ENCODE results near the gene PAPOLG. TPM values are rescaled to one million over a fixed set of nuclear protein-coding genes. Genes with fewer than 3 reads are reported as not detected.
A peak's percentile ranks its signal among the peaks of the same experiment; 100 is the strongest.

The PAPOLG gene
- polyA plus RNA-seq, 3 donors: 4.7 to 8.9 (median 8.0) TPM

GRCh38 chr2:60741576-60741975 is 14.5 kb upstream of the PAPOLG start:
- peaks cover 0 to 7% of the 10 kb centered on the region in 2 donors for H3K27me3 ChIP-seq (ENCODE audit: control insufficient read depth in 2 of 2, insufficient read depth in 2 of 2, low read length in 2 of 2)
- no peaks in the 10 kb centered on the region for H3K79me2 ChIP-seq (ENCODE audit: insufficient read depth, low read length)
- peaks cover 8 to 9% of the 10 kb centered on the region in 2 donors for H3K4me1 ChIP-seq (ENCODE audit: control insufficient read depth in 1 of 2, insufficient read depth in 2 of 2, low read length in 2 of 2)
- no peaks in the 10 kb centered on the region for H4K20me1 ChIP-seq (ENCODE audit: insufficient read depth, low read length)
- peaks cover 13 to 14% (median 13%) of the 10 kb centered on the region in 3 donors for H3K27me3 Mint-ChIP-seq (ENCODE audit: low read depth in 3 of 3)
- no peak for TF ChIP-seq CTCF (IDR thresholded peaks at IDR 0.05)
- H3K4me2 ChIP-seq (replicated peaks; ENCODE audit: extremely low read depth, low read length, poor library complexity, severe bottlenecking): no peak overlapping the region
- H3K4me1 Mint-ChIP-seq: peaks cover 15% of the 10 kb centered on the region
- H3K4me3 ChIP-seq (replicated peaks in 1 of 3; ENCODE audit: low read depth in 2 of 3, low read length in 3 of 3): no peak overlapping the region
- no peak overlapping the region for H3K27ac ChIP-seq (ENCODE audit: low read depth in 1 of 2, low read length in 2 of 2)
- H2AFZ ChIP-seq (ENCODE audit: insufficient read depth, low read depth, low read length, poor library complexity, severe bottlenecking): peak overlapping the region; percentile 56
- H3K4me3 Mint-ChIP-seq: no peak overlapping the region
- no peaks in the 10 kb centered on the region for H3K36me3 Mint-ChIP-seq
- H3K27ac Mint-ChIP-seq: no peak overlapping the region
- WGBS (ENCODE audit: insufficient coverage): 50% methylated on average over 5 of the region's 11 CpGs
- intact Hi-C loops (cut with micrococcal nuclease): no loop called here
- H3K9me3 Mint-ChIP-seq: peaks cover 0 to 12% (median 8%) of the 10 kb centered on the region in 7 donors
- no peak for DNase-seq
- no peak overlapping the region for H3K9ac ChIP-seq (ENCODE audit: insufficient read depth, low read length, poor library complexity, severe bottlenecking)
- no peaks in the 10 kb centered on the region for H3K9me3 ChIP-seq (replicated peaks in 1 of 2; ENCODE audit: control insufficient read depth in 1 of 2, insufficient read depth in 1 of 2, low read length in 2 of 2)
- no peaks in the 10 kb centered on the region for H3K36me3 ChIP-seq (replicated peaks in 1 of 2; ENCODE audit: control insufficient read depth in 1 of 2, insufficient read depth in 2 of 2, low read length in 2 of 2)

- TF ChIP-seq CTCF (IDR thresholded peaks at IDR 0.05): no peak
- Histone ChIP-seq H3K9me3 (replicated peaks in 1 of 2; ENCODE audit: control insufficient read depth in 1 of 2, insufficient read depth in 1 of 2, low read length in 2 of 2) (no peaks in the 10 kb centered on the region), H3K4me1 (ENCODE audit: control insufficient read depth in 1 of 2, insufficient read depth in 2 of 2, low read length in 2 of 2) (peaks cover 8 to 9% of the 10 kb centered on the region in 2 donors), H3K4me2 (replicated peaks; ENCODE audit: extremely low read depth, low read length, poor library complexity, severe bottlenecking) (no peak overlapping the region), H3K79me2 (ENCODE audit: insufficient read depth, low read length) (no peaks in the 10 kb centered on the region), H2AFZ (ENCODE audit: insufficient read depth, low read depth, low read length, poor library complexity, severe bottlenecking) (no peak overlapping the region), H4K20me1 (ENCODE audit: insufficient read depth, low read length) (no peaks in the 10 kb centered on the region), H3K4me3 (replicated peaks in 1 of 3; ENCODE audit: low read depth in 2 of 3, low read length in 3 of 3) (no peak overlapping the region), H3K27ac (ENCODE audit: low read depth in 1 of 2, low read length in 2 of 2) (no peak overlapping the region), H3K36me3 (replicated peaks in 1 of 2; ENCODE audit: control insufficient read depth in 1 of 2, insufficient read depth in 2 of 2, low read length in 2 of 2) (no peaks in the 10 kb centered on the region), H3K9ac (ENCODE audit: insufficient read depth, low read length, poor library complexity, severe bottlenecking) (no peak overlapping the region), H3K27me3 (ENCODE audit: control insufficient read depth in 2 of 2, insufficient read depth in 2 of 2, low read length in 2 of 2) (no peaks in the 10 kb centered on the region)
- DNase-seq: no peak
- Mint-ChIP-seq H3K27me3 (ENCODE audit: low read depth in 3 of 3) (peaks cover 5 to 6% (median 5%) of the 10 kb centered on the region in 3 donors), H3K36me3 (no peaks in the 10 kb centered on the region), H3K4me3 (no peak overlapping the region), H3K27ac (no peak overlapping the region), H3K9me3 (peaks cover 0 to 12% (median 8%) of the 10 kb centered on the region in 7 donors), H3K4me1 (peaks cover 15% of the 10 kb centered on the region)
- intact Hi-C loops (cut with micrococcal nuclease): no loop called here
- WGBS (ENCODE audit: insufficient coverage): 100% methylated on average over 1 of the region's 4 CpGs
These were observed 13.6 kb upstream of the PAPOLG start for GRCh38 chr2:60742419-60742818.

Data from CD14-positive monocyte (primary cell).